ENCODE results near the gene C1orf21.
A peak's percentile ranks its signal among the peaks of the same experiment; 100 is the strongest.
"Not testable (repeated sequence)": the region's sequence is repeated elsewhere in the genome, so short reads cannot be mapped to it uniquely, and the experiment has no call there.

Gene C1orf21

GRCh38 chr1:184386312-184387068 lies at the start of gene C1orf21:
Gene C1orf21 (plus strand): TSS chr1:184387029. CDS start chr1:184477510, 90,481 bp downstream.
- peaks cover 22% of the 10 kb centered on the region for H3K36me3 Mint-ChIP-seq (ENCODE audit: insufficient read depth)
- DNase-seq (ENCODE audit: low spot score in 2 of 2) = peak; percentile 65 to 82
- H3K27ac Mint-ChIP-seq (ENCODE audit: low read depth) = peak within 1 kb of the TSS; percentile 97
- H3K4me1 Mint-ChIP-seq = peaks cover 45% of the 10 kb centered on the region
- no peaks in the 10 kb centered on the region for H3K9me3 Mint-ChIP-seq
- peak within 1 kb of the TSS; percentile 87 for H3K4me3 Mint-ChIP-seq
- peak; percentile 65 for ATAC-seq (replicated peaks; ENCODE audit: extremely low read depth, poor library complexity, severe bottlenecking)
- no peaks in the 10 kb centered on the region for H3K27me3 Mint-ChIP-seq

- H3K9me3 Mint-ChIP-seq; H3K4me3 Mint-ChIP-seq; H3K4me1 Mint-ChIP-seq; H3K27ac Mint-ChIP-seq (ENCODE audit: low read depth); H3K36me3 Mint-ChIP-seq (ENCODE audit: insufficient read depth); H3K27me3 Mint-ChIP-seq; ATAC-seq (replicated peaks; ENCODE audit: extremely low read depth, poor library complexity, severe bottlenecking); DNase-seq (ENCODE audit: low spot score in 2 of 2): not testable (repeated sequence)
Observed at GRCh38 chr1:184337865-184338264, 49.0 kb upstream of the C1orf21 start.

GRCh38 chr1:184340984-184341383 lies 45.8 kb upstream of the C1orf21 start:
- no peaks in the 10 kb centered on the region for H3K9me3 Mint-ChIP-seq
- no peak for ATAC-seq (replicated peaks; ENCODE audit: extremely low read depth, poor library complexity, severe bottlenecking)
- no peak overlapping the region for H3K4me3 Mint-ChIP-seq
- no peak for DNase-seq (ENCODE audit: low spot score in 2 of 2)
- H3K27me3 Mint-ChIP-seq = no peaks in the 10 kb centered on the region
- H3K27ac Mint-ChIP-seq (ENCODE audit: low read depth) = no peak overlapping the region
- no peaks in the 10 kb centered on the region for H3K4me1 Mint-ChIP-seq
- no peaks in the 10 kb centered on the region for H3K36me3 Mint-ChIP-seq (ENCODE audit: insufficient read depth)

- no peak overlapping the region for H3K4me3 Mint-ChIP-seq
- DNase-seq (ENCODE audit: low spot score in 2 of 2) (no peak), ATAC-seq (replicated peaks; ENCODE audit: extremely low read depth, poor library complexity, severe bottlenecking) (no peak)
Observed at GRCh38 chr1:184350573-184350972, 36.3 kb upstream of the C1orf21 start.

GRCh38 chr1:184351416-184351975 lies 35.3 kb upstream of the C1orf21 start:
- no peak for DNase-seq (ENCODE audit: low spot score in 2 of 2)
- no peaks in the 10 kb centered on the region for H3K9me3 Mint-ChIP-seq
- no peak overlapping the region for H3K27ac Mint-ChIP-seq (ENCODE audit: low read depth)
- no peak overlapping the region for H3K4me3 Mint-ChIP-seq
- peaks cover 16% of the 10 kb centered on the region for H3K27me3 Mint-ChIP-seq
- ATAC-seq (replicated peaks; ENCODE audit: extremely low read depth, poor library complexity, severe bottlenecking) = no peak
- H3K36me3 Mint-ChIP-seq (ENCODE audit: insufficient read depth) = no peaks in the 10 kb centered on the region
- no peaks in the 10 kb centered on the region for H3K4me1 Mint-ChIP-seq

More at GRCh38 chr1:184350573-184350972, 36.3 kb upstream of the C1orf21 start:
- H3K36me3 Mint-ChIP-seq (ENCODE audit: insufficient read depth) = no peaks in the 10 kb centered on the region
- peaks cover 13% of the 10 kb centered on the region for H3K27me3 Mint-ChIP-seq
- H3K9me3 Mint-ChIP-seq = no peaks in the 10 kb centered on the region
- no peak overlapping the region for H3K27ac Mint-ChIP-seq (ENCODE audit: low read depth)
- H3K4me1 Mint-ChIP-seq = no peaks in the 10 kb centered on the region

- H3K27me3 Mint-ChIP-seq = peaks cover 16% of the 10 kb centered on the region
- H3K4me1 Mint-ChIP-seq = no peaks in the 10 kb centered on the region
- H3K9me3 Mint-ChIP-seq = no peaks in the 10 kb centered on the region
- ATAC-seq (replicated peaks; ENCODE audit: extremely low read depth, poor library complexity, severe bottlenecking) (no peak), DNase-seq (ENCODE audit: low spot score in 2 of 2) (no peak)
- no peak overlapping the region for H3K27ac Mint-ChIP-seq (ENCODE audit: low read depth)
- no peaks in the 10 kb centered on the region for H3K36me3 Mint-ChIP-seq (ENCODE audit: insufficient read depth)
- no peak overlapping the region for H3K4me3 Mint-ChIP-seq
Observed at GRCh38 chr1:184352776-184353175, 34.1 kb upstream of the C1orf21 start.

- H3K4me3 Mint-ChIP-seq = no peak overlapping the region
- H3K4me1 Mint-ChIP-seq = no peaks in the 10 kb centered on the region
- ATAC-seq (replicated peaks; ENCODE audit: extremely low read depth, poor library complexity, severe bottlenecking) (no peak), DNase-seq (ENCODE audit: low spot score in 2 of 2) (no peak)
- H3K27ac Mint-ChIP-seq (ENCODE audit: low read depth) = no peak overlapping the region
- H3K9me3 Mint-ChIP-seq = no peaks in the 10 kb centered on the region
- H3K36me3 Mint-ChIP-seq (ENCODE audit: insufficient read depth) = no peaks in the 10 kb centered on the region
- H3K27me3 Mint-ChIP-seq = peaks cover 17% of the 10 kb centered on the region
Observed at GRCh38 chr1:184354719-184355118, 32.1 kb upstream of the C1orf21 start.

- no peaks in the 10 kb centered on the region for H3K9me3 Mint-ChIP-seq
- ATAC-seq (replicated peaks; ENCODE audit: extremely low read depth, poor library complexity, severe bottlenecking) (no peak), DNase-seq (ENCODE audit: low spot score in 2 of 2) (no peak)
- no peak overlapping the region for H3K4me3 Mint-ChIP-seq
- no peaks in the 10 kb centered on the region for H3K4me1 Mint-ChIP-seq
- H3K36me3 Mint-ChIP-seq (ENCODE audit: insufficient read depth) = no peaks in the 10 kb centered on the region
- H3K27me3 Mint-ChIP-seq = peaks cover 24% of the 10 kb centered on the region
- H3K27ac Mint-ChIP-seq (ENCODE audit: low read depth) = no peak overlapping the region
Observed at GRCh38 chr1:184356891-184357290, 29.9 kb upstream of the C1orf21 start.

- ATAC-seq (replicated peaks; ENCODE audit: extremely low read depth, poor library complexity, severe bottlenecking) (no peak), DNase-seq (ENCODE audit: low spot score in 2 of 2) (no peak)
- H3K27ac Mint-ChIP-seq (ENCODE audit: low read depth) = no peak overlapping the region
- no peaks in the 10 kb centered on the region for H3K9me3 Mint-ChIP-seq
- H3K36me3 Mint-ChIP-seq (ENCODE audit: insufficient read depth) = no peaks in the 10 kb centered on the region
- H3K4me3 Mint-ChIP-seq = no peak overlapping the region
- peaks cover 24% of the 10 kb centered on the region for H3K27me3 Mint-ChIP-seq
- no peaks in the 10 kb centered on the region for H3K4me1 Mint-ChIP-seq
Observed at GRCh38 chr1:184358256-184358655, 28.6 kb upstream of the C1orf21 start.

- Mint-ChIP-seq H3K27ac (ENCODE audit: low read depth) (no peak overlapping the region), H3K4me1 (no peaks in the 10 kb centered on the region), H3K36me3 (ENCODE audit: insufficient read depth) (no peaks in the 10 kb centered on the region), H3K9me3 (no peaks in the 10 kb centered on the region), H3K27me3 (peaks cover 25% of the 10 kb centered on the region), H3K4me3 (no peak overlapping the region)
- DNase-seq (ENCODE audit: low spot score in 2 of 2) (no peak), ATAC-seq (replicated peaks; ENCODE audit: extremely low read depth, poor library complexity, severe bottlenecking) (no peak)
Observed at GRCh38 chr1:184359909-184360308, 26.9 kb upstream of the C1orf21 start.

- Mint-ChIP-seq H3K9me3 (no peaks in the 10 kb centered on the region), H3K27ac (ENCODE audit: low read depth) (no peak overlapping the region), H3K36me3 (ENCODE audit: insufficient read depth) (no peaks in the 10 kb centered on the region), H3K4me3 (no peak overlapping the region), H3K4me1 (no peaks in the 10 kb centered on the region), H3K27me3 (peaks cover 15% of the 10 kb centered on the region)
- ATAC-seq (replicated peaks; ENCODE audit: extremely low read depth, poor library complexity, severe bottlenecking) (no peak), DNase-seq (ENCODE audit: low spot score in 2 of 2) (no peak)
Observed at GRCh38 chr1:184362876-184363275, 24.0 kb upstream of the C1orf21 start.

GRCh38 chr1:184365699-184366098 lies 21.1 kb upstream of the C1orf21 start:
- Mint-ChIP-seq H3K4me1 (no peaks in the 10 kb centered on the region), H3K27me3 (peaks cover 7% of the 10 kb centered on the region), H3K27ac (ENCODE audit: low read depth) (no peak overlapping the region), H3K4me3 (no peak overlapping the region), H3K36me3 (ENCODE audit: insufficient read depth) (no peaks in the 10 kb centered on the region), H3K9me3 (no peaks in the 10 kb centered on the region)
- DNase-seq (ENCODE audit: low spot score in 2 of 2) (no peak), ATAC-seq (replicated peaks; ENCODE audit: extremely low read depth, poor library complexity, severe bottlenecking) (no peak)

- Mint-ChIP-seq H3K27ac (ENCODE audit: low read depth) (no peak overlapping the region), H3K9me3 (no peaks in the 10 kb centered on the region), H3K4me1 (no peaks in the 10 kb centered on the region), H3K27me3 (peaks cover 7% of the 10 kb centered on the region), H3K4me3 (no peak overlapping the region), H3K36me3 (ENCODE audit: insufficient read depth) (no peaks in the 10 kb centered on the region)
- DNase-seq (ENCODE audit: low spot score in 2 of 2) = no peak
- ATAC-seq (replicated peaks; ENCODE audit: extremely low read depth, poor library complexity, severe bottlenecking) = no peak
Observed at GRCh38 chr1:184366997-184367396, 19.8 kb upstream of the C1orf21 start.

Measured in central memory CD8-positive, alpha-beta T cell (primary cell).